ENCODE data around the gene B3GNT7. TPM values are rescaled to one million over a fixed set of nuclear protein-coding genes. Genes with fewer than 3 reads are reported as not detected.
"Not testable (repeated sequence)": the region's sequence is repeated elsewhere in the genome, so short reads cannot be mapped to it uniquely, and the experiment has no call there.

B3GNT7 gene, protein sequence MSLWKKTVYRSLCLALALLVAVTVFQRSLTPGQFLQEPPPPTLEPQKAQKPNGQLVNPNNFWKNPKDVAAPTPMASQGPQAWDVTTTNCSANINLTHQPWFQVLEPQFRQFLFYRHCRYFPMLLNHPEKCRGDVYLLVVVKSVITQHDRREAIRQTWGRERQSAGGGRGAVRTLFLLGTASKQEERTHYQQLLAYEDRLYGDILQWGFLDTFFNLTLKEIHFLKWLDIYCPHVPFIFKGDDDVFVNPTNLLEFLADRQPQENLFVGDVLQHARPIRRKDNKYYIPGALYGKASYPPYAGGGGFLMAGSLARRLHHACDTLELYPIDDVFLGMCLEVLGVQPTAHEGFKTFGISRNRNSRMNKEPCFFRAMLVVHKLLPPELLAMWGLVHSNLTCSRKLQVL
- total RNA-seq (2014; rRNA removed; shearing (Covaris generic)), result 3.2 and 3.6 TPM in 2 replicates

GRCh38 chr2:231395188-231396057 is at the start of gene B3GNT7:
Gene B3GNT7 (plus strand): TSS chr2:231395710. CDS start chr2:231395804, 94 bp downstream.
- no peak for DNase-seq (ENCODE audit: low spot score)

DNA sequence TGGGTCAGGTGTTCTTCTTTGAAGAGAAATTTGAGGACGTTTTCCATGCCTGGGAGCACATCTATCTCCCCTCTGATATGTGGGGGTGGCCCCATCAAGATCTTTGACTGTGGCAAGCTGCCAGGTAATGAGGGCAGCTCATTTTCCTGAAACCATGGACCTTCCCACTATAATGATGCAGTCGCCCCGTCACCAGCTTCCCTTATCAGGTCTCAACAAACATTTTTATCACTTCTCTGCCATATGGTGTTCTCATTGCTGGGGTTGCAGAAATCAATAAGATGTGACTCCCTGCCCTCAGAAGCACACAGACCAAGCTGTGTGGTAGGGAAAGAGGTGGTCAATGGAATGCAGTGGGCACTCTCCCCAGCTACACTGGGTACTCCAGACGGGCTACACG is 48.4 kb upstream of the B3GNT7 start:
- no peak for DNase-seq (ENCODE audit: low spot score)

DNA sequence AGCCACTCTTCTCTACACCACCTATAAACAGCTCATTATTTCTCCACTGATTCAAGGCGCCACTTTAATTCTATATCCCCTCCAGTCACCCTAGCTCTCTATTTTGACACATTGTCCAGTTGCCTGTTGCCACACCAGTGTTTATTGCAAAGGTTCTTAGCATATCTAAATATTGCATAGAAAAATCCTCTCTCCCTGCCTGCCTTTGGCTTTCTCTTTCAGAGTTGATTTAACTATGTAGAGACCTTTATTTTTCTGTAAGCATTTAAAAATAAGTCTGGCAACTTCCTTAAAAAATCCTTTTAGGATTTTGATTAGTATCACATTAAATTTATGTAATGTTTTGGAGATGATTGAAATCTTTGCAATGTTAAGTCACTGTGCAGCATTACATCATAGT is 47.9 kb upstream of the B3GNT7 start:
- DNase-seq (ENCODE audit: low spot score), result no peak

GRCh38 chr2:231348173-231348572 is 47.3 kb upstream of the B3GNT7 start:
- peak; percentile 12 for DNase-seq (ENCODE audit: low spot score)

DNA sequence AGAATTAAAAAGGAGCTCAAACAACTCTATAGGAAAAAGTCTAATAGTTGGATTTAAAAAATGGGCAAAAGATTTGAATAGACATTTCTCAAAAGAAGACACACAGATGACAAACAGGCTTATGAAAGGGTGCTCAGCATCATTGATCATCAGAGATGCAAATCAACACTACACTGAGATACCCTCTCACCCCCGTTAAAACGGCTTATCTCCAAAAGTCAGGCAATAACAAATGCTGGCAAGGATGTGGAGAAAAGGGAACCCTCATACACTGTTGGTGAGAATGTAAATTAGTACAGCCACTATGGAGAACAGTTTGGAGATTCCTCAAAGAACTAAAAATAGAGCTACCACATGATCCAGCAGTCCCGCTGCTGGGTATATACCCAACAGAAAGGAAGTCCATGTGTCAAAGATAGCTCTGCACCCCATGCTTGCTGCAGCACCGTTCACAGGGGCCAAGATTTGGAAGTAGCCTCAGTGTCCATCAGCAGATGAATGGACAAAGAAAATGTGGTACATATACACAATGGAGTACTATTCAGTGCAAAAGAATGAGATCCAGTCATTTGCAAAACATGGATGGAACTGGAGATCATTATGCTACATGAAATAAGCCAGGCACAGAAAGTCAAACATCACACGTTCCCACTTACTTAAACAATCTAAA is 46.7 kb upstream of the B3GNT7 start:
- no peak for DNase-seq (ENCODE audit: low spot score)

- DNase-seq (ENCODE audit: low spot score), result not testable (repeated sequence)
Observed at GRCh38 chr2:231349374-231349735, 46.2 kb upstream of the B3GNT7 start.

- DNase-seq (ENCODE audit: low spot score), result no peak
Observed at GRCh38 chr2:231351648-231352047, 43.9 kb upstream of the B3GNT7 start.

DNA sequence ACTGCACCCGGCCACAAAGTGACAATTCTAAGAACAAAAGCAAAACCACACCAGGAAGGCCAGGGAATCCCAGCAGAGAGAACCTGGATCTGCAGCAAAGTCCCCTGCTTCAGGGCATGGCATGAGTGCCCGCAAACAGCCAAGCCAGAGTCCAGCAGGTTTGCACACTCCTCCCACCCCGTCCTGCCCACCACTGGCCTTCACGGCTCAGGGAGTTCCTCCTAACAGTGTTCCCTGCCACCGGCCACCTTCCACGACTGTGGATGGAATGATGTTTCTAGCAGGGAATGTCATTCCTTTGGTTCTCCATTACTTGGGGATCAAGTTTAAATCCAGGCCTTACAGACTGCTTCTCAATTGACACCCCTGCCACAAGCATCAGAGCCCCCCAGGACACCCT is 42.0 kb upstream of the B3GNT7 start:
- no peak for DNase-seq (ENCODE audit: low spot score)

DNA sequence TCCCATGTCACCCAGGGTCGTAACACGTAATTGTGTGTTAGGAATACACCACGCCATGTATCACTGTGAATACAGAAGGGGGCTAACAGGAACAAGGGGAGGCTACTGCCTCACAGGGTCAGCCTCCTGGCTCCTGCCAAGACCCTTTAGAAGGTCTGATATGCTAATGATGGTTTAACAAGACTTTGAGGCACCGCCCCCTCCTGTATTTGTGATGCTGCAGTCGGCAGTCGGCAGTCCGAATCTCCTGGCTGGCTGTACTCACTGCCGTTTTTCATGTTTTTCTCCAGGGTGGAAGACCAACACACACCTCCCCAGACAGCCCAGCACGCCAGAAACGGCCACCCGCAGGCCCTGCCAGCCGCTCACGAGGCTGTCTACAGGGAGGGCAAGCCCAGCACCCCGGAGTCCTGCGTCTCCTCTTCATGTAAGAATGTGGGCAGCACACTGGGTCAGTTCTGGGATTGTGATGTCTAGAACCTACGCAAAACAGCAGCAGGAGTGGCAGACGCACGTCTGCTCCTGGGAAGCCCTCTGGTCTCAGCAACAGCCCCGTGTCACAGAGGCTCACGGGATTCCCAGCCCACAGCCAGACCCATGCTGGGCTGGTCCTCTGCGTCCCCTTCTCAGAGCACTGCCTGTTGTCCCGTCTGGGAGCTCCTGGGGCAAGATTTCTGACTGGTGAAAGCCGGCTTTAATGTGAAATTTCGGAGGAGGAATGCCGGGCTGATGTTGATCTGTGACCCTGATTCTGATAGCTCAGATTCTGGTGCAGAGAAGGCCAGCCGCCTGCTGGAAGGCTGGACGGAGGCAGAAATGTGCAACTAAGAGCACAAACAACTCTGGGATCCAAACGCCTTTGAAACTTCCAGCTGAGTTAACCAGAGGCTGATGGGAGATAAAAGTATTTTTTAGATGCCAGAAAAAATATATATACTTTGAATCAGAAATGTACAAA is 39.7 kb upstream of the B3GNT7 start:
- DNase-seq (ENCODE audit: low spot score), result no peak

- DNase-seq (ENCODE audit: low spot score), result no peak
Observed at GRCh38 chr2:231356466-231356844, 39.1 kb upstream of the B3GNT7 start.

- no peak for DNase-seq (ENCODE audit: low spot score)
Observed at GRCh38 chr2:231357048-231357447, 38.5 kb upstream of the B3GNT7 start.

- no peak for DNase-seq (ENCODE audit: low spot score)
Observed at GRCh38 chr2:231357931-231358330, 37.6 kb upstream of the B3GNT7 start.

GRCh38 chr2:231359441-231359840 is 36.1 kb upstream of the B3GNT7 start:
- DNase-seq (ENCODE audit: low spot score), result no peak

- no peak for DNase-seq (ENCODE audit: low spot score)
Observed at GRCh38 chr2:231359948-231360347, 35.6 kb upstream of the B3GNT7 start.

DNA sequence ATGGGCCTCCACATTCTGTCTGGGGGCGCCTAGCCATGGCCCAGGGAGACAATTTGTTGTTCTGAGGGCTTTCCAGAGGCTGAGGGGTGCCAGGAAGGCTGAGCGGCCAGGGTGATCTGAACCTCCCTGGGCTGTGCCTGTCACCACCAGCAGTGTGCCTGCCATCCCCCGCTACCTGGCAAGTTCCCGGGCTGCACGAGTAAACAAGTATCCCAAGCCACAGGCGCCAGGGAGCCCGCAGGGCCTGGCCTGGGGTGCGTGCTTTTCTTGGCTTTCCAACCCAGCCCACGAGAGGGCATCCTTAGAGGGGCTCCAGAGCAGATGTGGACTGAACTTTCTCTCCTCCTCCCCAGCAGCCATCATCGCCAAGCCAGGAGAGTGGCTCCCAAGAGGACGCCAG is 35.1 kb upstream of the B3GNT7 start:
- no peak for DNase-seq (ENCODE audit: low spot score)

DNA sequence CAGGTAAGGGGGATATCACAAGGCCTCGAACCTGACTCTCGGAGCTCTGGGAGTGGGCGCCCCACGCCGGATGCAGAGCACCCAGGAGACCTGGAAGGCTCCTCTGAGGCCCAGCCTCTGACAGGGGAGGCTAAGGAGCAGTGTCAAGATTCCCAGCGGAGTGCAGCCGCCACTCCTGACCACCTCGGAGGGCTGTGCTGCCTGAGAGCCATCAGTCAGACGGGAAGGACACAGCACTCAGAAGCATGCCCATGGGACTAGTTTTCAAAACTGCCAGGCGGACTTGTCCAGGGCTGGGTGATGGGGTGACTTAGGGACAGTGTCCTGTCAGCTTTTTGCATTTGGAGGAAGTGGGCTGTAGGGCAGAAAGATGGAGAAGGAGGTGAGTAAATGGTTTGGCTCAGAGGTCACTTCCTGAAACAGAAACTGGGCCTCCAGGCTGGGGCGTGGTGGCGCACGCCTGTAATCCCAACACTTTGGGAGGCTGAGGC is 34.6 kb upstream of the B3GNT7 start:
- no peak for DNase-seq (ENCODE audit: low spot score)

- DNase-seq (ENCODE audit: low spot score), result no peak
Observed at GRCh38 chr2:231361701-231362554, 33.6 kb upstream of the B3GNT7 start.

DNA sequence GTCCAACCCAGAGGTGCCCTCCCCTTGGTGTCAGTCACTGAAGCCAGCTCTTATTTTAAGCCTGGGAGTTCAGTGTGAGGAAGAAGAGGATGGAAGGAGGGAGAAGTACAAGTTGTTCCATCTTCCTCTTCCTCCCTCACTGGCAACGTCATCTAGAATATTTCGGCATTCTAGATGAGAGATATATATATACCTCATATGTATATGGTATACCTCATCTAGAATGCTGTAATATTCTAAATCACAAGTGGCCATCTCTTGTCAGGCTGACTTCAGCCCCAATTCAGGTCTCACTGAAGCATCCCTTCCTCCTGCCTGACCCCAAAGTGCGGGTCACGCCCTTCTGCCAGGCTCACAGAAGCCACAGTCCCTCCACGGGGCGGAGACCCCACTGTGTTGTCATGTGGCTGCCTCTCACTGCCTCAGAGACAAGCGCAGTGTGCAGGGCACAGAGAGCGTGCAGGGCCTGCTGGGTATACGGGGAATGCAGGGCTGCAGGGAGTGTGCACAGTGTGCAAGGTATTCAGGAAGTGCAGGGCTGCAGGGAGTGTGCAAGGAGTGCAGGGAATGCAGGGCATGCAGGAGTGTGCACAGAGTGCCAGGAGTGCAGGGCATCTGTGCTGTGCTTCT is 32.8 kb upstream of the B3GNT7 start:
- no peak for DNase-seq (ENCODE audit: low spot score)

DNA sequence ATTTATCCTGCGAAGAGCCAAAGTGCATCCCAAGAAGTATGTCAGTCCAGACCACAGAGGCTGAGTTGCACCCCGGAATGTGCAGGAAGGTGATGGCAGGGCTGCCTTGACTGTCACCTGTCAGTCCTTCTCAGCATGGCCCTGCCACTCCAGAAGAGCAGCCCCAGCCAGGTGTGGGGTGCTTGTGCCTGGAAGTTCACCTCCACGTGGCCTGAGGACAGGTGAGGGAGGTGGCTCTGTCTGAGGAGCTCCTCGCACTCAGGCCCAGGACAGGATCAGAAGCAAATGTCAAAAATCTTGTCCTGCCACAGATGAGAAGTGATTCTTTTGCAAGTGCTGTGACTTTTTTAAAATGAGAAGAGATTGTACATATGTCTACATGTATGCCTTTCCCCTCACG is 31.4 kb upstream of the B3GNT7 start:
- DNase-seq (ENCODE audit: low spot score), result no peak
